Measurements from ENCODE around the gene HOXD9. TPM values are rescaled to one million over a fixed set of nuclear protein-coding genes. Genes with fewer than 3 reads are reported as not detected.

The HOXD9 gene
- total and polyA plus RNA-seq, 2 of the 8 experiments (the other 6 are each of a cell fraction or from before 2014, with no cell fraction given), result not detected

DNA sequence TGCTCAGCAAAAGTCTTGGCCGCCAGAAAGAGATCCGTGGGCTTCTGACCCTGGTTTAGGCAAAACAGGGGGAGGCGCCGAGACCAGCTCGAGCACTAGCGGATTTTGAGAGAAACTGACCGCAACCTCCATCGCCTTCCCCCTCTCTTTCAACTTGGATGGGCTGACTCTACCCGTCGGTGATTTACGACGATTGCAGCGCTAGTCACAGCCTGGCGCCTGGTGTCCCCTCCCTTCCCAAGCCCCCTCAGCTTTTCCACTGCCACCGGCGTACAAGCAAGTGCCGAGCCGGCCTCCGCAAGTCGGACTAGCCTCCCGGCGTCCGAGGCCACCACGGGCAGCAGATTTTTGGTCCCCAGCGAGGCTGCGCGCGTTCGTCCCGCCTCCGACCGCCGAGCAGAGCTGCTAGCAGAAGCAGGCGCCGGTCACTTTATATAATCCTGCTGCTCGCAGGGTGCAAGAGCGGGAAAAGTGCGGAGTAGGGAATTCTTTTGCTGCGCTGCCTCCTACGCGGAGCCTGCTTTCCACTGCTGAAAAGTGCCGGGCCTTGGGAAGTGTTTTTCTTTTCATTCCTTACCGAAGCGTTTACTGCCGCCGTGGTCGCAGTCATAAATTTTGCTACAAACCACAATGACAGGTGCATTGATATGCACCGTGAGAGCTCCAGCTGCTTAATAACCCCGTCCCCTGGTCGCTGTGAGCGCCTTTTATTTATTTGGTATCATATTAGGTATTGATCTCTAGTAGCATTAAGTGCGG, 42.3 kb downstream of the HOXD9 start:
- H4K5ac ChIP-seq (ENCODE audit: insufficient read length, low read depth, low read length), result no peak overlapping the region
- H2BK20ac ChIP-seq (ENCODE audit: low read length), result no peak overlapping the region
- H3K79me1 ChIP-seq (ENCODE audit: low read depth, low read length), result no peaks in the 10 kb centered on the region
- no peak overlapping the region for H3K14ac ChIP-seq (ENCODE audit: insufficient read length)
- peaks cover 0 to 10% (median 4%) of the 10 kb centered on the region in 4 experiments; a peak in 5 of 7 replicates for H3K4me1 ChIP-seq (replicated peaks in 1 of 4; ENCODE audit: control insufficient read depth in 3 of 4, insufficient read depth in 4 of 4, low read length in 3 of 4)
- H3K27ac ChIP-seq (ENCODE audit: low read depth, low read length), result no peak overlapping the region
- DNase-seq (ENCODE audit: low read depth in 1 of 2, low spot score in 2 of 2) (no peak), FAIRE-seq (no peak)
- no peak overlapping the region; the same call in 1 of the 2 replicates for H4K8ac ChIP-seq (ENCODE audit: extremely low read depth, insufficient read depth, low read length)
- no peak overlapping the region for H3K4ac ChIP-seq (replicated peaks; ENCODE audit: insufficient read length, low read depth, low read length)
- no peaks in the 10 kb centered on the region for H3K79me2 ChIP-seq (ENCODE audit: control insufficient read depth in 1 of 2, insufficient read depth in 2 of 2, low read length in 2 of 2)
- no peak overlapping the region for H2AFZ ChIP-seq (ENCODE audit: low read length)
- no peak overlapping the region for H2BK5ac ChIP-seq (ENCODE audit: low read depth, low read length)
- 0 out of 2 replicates have a peak, but pooled peaks cover 2% of the 10 kb centered on the region for H3K23me2 ChIP-seq (ENCODE audit: low read depth, low read length)
- ChIA-PET POLR2A (ENCODE audit: partially characterized antibody) (interaction anchor here (1.5 kb wide), 1 partner anchor 50 kb away, joined by 4 read pairs; no protein-coding TSS in a partner anchor), CTCF (ENCODE audit: partially characterized antibody) (interaction anchor here (0.6 to 3.6 kb wide), 6 partner anchors 10 to 282 kb away, joined by 3 to 25 read pairs (median 3); no protein-coding TSS in a partner anchor)
- H3K56ac ChIP-seq (replicated peaks; ENCODE audit: insufficient read length, low read depth, low read length), result no peak overlapping the region
- H3K27me3 ChIP-seq (replicated peaks in 1 of 4; ENCODE audit: control insufficient read depth in 3 of 4, extremely low read depth in 1 of 4, insufficient read depth in 3 of 4, low read length in 3 of 4), result peaks cover 97 to 100% (median 100%) of the 10 kb centered on the region in 4 experiments
- no peaks in the 10 kb centered on the region for H3K9me3 ChIP-seq (ENCODE audit: insufficient read depth in 2 of 2, low read depth in 1 of 2, low read length in 1 of 2)
- H2BK12ac ChIP-seq (ENCODE audit: low read depth, low read length), result peak overlapping the region; percentile 33; the same call in 1 of the 2 replicates
- WGBS, 2 experiments (ENCODE audit: extremely low coverage in 1 of 2, insufficient coverage in 1 of 2, insufficient read length in 1 of 2, insufficient replicate concordance in 2 of 2, low coverage in 1 of 2, low lambda C conversion rate in 2 of 2, missing lambda C conversion rate in 1 of 2), result 6% methylated on average over 44 of the region's 52 CpGs; no CpG with 5 or more reads in 1 of the 2 experiments
- no peak overlapping the region for H3K23ac ChIP-seq (ENCODE audit: insufficient read length)
- H2BK120ac ChIP-seq (replicated peaks; ENCODE audit: low read depth, low read length), result no peak overlapping the region
- H3K9ac ChIP-seq (replicated peaks in 1 of 4; ENCODE audit: extremely low read depth in 1 of 4, low read depth in 3 of 4, low read length in 3 of 4), result no peak overlapping the region
- H3K18ac ChIP-seq (ENCODE audit: extremely low read depth, low read length), result no peak overlapping the region
- no peak overlapping the region for H2BK15ac ChIP-seq (ENCODE audit: low read length)
- peaks cover 27 to 35% of the 10 kb centered on the region in 2 experiments for H4K20me1 ChIP-seq (replicated peaks in 1 of 2; ENCODE audit: control insufficient read depth in 1 of 2, insufficient read depth in 2 of 2, low read length in 2 of 2)
- H2AK5ac ChIP-seq (ENCODE audit: low read depth, low read length), result no peak overlapping the region
- no peak overlapping the region for H4K91ac ChIP-seq (replicated peaks; ENCODE audit: insufficient read length, low read length)
- H3K4me3 ChIP-seq (ENCODE audit: extremely low read depth in 1 of 4, insufficient read depth in 2 of 4, low read depth in 3 of 4, low read length in 4 of 4), result peak overlapping the region in 1 of 4 experiments; percentile 40; a peak in 2 of 8 replicates
- H3K36me3 ChIP-seq (ENCODE audit: control insufficient read depth in 2 of 4, insufficient read depth in 4 of 4, low read length in 3 of 4), result peaks cover 0 to 3% (median 0%) of the 10 kb centered on the region in 4 experiments; a peak in 1 of 8 replicates
- peak overlapping the region; percentile 38 to 44; a peak in 3 of 4 replicates for H3K4me2 ChIP-seq (ENCODE audit: insufficient read depth in 1 of 2, low read depth in 2 of 2, low read length in 2 of 2)
- no peak for TF ChIP-seq CHD2 (IDR thresholded peaks at IDR 0.05; ENCODE audit: low read length)
- TF ChIP-seq SUZ12 (IDR thresholded peaks at IDR 0.05; ENCODE audit: low read length), result peak; percentile 100
- no peak for TF ChIP-seq JUND (IDR thresholded peaks at IDR 0.05; ENCODE audit: low read length)
- no peak for TF ChIP-seq KDM5A (IDR thresholded peaks at IDR 0.05; ENCODE audit: low read length)
- TF ChIP-seq EZH2 (IDR thresholded peaks at IDR 0.05; ENCODE audit: low read depth, low read length, severe bottlenecking), result peak; percentile 100
- no peak for TF ChIP-seq CTCF (IDR thresholded peaks at IDR 0.05; ENCODE audit: control extremely low read depth in 1 of 3, insufficient read depth in 1 of 3, low read depth in 1 of 3, low read length in 3 of 3)
- no peak for TF ChIP-seq SAP30 (IDR thresholded peaks at IDR 0.05; ENCODE audit: insufficient read depth, insufficient replicate concordance, low read length)
- no peak for TF ChIP-seq HDAC2 (IDR thresholded peaks at IDR 0.05; ENCODE audit: borderline replicate concordance in 1 of 2, low read depth in 2 of 2, low read length in 2 of 2)
